CD4-positive, alpha-beta T cell (primary cell): ENCODE measurements around the gene PDE3B. TPM values are rescaled to one million over a fixed set of nuclear protein-coding genes. Genes with fewer than 3 reads are reported as not detected.

Experiments
- ATAC-seq: fragments of 200-7000 bp; cut with Tn5 transposase; one replicate; pipeline ENCODE4 v1.10.0; 2022; ENCODE audit warnings: mild to moderate bottlenecking; ENCODE audit not compliant: poor library complexity
- CTCF ChIA-PET: fragments of 350-600 bp; sonication (Branson Sonifier 250); formaldehyde crosslinking; loops from one replicate; lab custom pipeline; 2021; ENCODE audit warnings: antibody characterized with exemption, inconsistent platforms; lab: Charles Lee
- POLR2A ChIA-PET: fragments of 350-600 bp; sonication (Branson Sonifier 250); formaldehyde crosslinking; loops from one replicate; lab custom pipeline; 2021; ENCODE audit warnings: antibody characterized with exemption, inconsistent platforms; lab: Charles Lee
- DNase-seq, 14 experiments: peaks; one replicate each; pipeline ENCODE4 v3.0.0-alpha.2; 2013 to 2020; ENCODE audit warnings: mixed read lengths in 2 of 14
- H3K27ac ChIP-seq, 2 donors: one replicate each; pipeline versions ENCODE4 v1.5.1 to v1.7.0; 2013; ENCODE audit warnings: low read length in 2 of 2, low read depth in 1 of 2, mild to moderate bottlenecking in 1 of 2
- H3K27me3 ChIP-seq, 2 experiments: 1 replicate in 1 of 2; 2 replicates in 1 of 2; pipeline versions ENCODE4 v1.6.1 to v1.7.0; 2013; ENCODE audit warnings: low read length in 2 of 2, control low read depth in 1 of 2, mild to moderate bottlenecking in 1 of 2, moderate library complexity in 1 of 2; ENCODE audit not compliant: insufficient read depth in 2 of 2, control insufficient read depth in 1 of 2
- H3K36me3 ChIP-seq: one replicate; pipeline ENCODE4 v1.6.1; 2013; ENCODE audit warnings: low read length, control low read depth; ENCODE audit not compliant: insufficient read depth
- H3K4me1 ChIP-seq: one replicate; pipeline ENCODE4 v1.6.1; 2013; ENCODE audit warnings: low read length, control low read depth; ENCODE audit not compliant: insufficient read depth
- H3K4me3 ChIP-seq: one replicate; pipeline ENCODE4 v1.5.1; 2013; ENCODE audit warnings: mild to moderate bottlenecking, low read length, moderate library complexity
- H3K9me3 ChIP-seq, 2 experiments: 1 replicate in 1 of 2; 2 replicates in 1 of 2; pipeline versions ENCODE4 v1.6.1 to v1.7.0; 2013; ENCODE audit warnings: low read length in 2 of 2, mild to moderate bottlenecking in 2 of 2, control low read depth in 1 of 2, moderate library complexity in 1 of 2; ENCODE audit not compliant: control insufficient read depth in 1 of 2, insufficient read depth in 1 of 2
- H3K27ac Mint-ChIP-seq: one replicate; pipeline ENCODE4 v1.8.0; 2020; ENCODE audit warnings: mixed read lengths
- H3K27me3 Mint-ChIP-seq: one replicate; pipeline ENCODE4 v1.8.0; 2021; ENCODE audit warnings: mixed read lengths
- H3K36me3 Mint-ChIP-seq: one replicate; pipeline ENCODE4 v1.8.0; 2021; ENCODE audit warnings: low read depth, mixed read lengths
- H3K4me1 Mint-ChIP-seq: one replicate; pipeline ENCODE4 v1.8.0; 2021; ENCODE audit warnings: low read depth, mixed read lengths
- H3K4me3 Mint-ChIP-seq: one replicate; pipeline ENCODE4 v1.8.0; 2020; ENCODE audit warnings: mild to moderate bottlenecking, mixed read lengths
- H3K9me3 Mint-ChIP-seq: one replicate; pipeline ENCODE4 v1.8.0; 2020; ENCODE audit warnings: mixed read lengths
- intact Hi-C, 2 experiments: fragments of 100-400 bp; cut with DNase I in 1 of 2; cut with micrococcal nuclease in 1 of 2; formaldehyde crosslinking; loops; one replicate each; pipeline versions ENCODE4 v1.15.1 to v1.9.0; 2023 to 2025; cut with DNase I, micrococcal nuclease
- total RNA-seq, 174 experiments: library from RNA in 2 of 174; stranded (reverse) in 2 of 174; gene quantifications; one replicate each; pipeline ENCODE4 v1.2.3 and lab custom pipeline; 2021 to 2026
- TF ChIP-seq, protein P1 (sequence below): fragments of 200-600 bp; IDR thresholded peaks from one replicate; pipeline ENCODE4 v1.8.0; 2022; ENCODE audit warnings: antibody characterized with exemption, mild to moderate bottlenecking

Gene PDE3B
- total RNA-seq, 2 experiments from 2014 or later = 103 to 106 TPM

GRCh38 chr11:14894657-14895598, 251.3 kb downstream of the PDE3B start:
- Mint-ChIP-seq H3K4me1 (peaks cover 9% of the 10 kb centered on the region), H3K9me3 (no peaks in the 10 kb centered on the region), H3K36me3 (peaks cover 8% of the 10 kb centered on the region), H3K27ac (no peak overlapping the region), H3K27me3 (no peaks in the 10 kb centered on the region), H3K4me3 (no peak overlapping the region)
- Histone ChIP-seq H3K27ac (no peak overlapping the region), H3K27me3 (no peaks in the 10 kb centered on the region), H3K4me1 (peaks cover 27% of the 10 kb centered on the region), H3K4me3 (no peak overlapping the region), H3K9me3 (no peaks in the 10 kb centered on the region), H3K36me3 (no peaks in the 10 kb centered on the region)
- TF ChIP-seq, protein P1, sequence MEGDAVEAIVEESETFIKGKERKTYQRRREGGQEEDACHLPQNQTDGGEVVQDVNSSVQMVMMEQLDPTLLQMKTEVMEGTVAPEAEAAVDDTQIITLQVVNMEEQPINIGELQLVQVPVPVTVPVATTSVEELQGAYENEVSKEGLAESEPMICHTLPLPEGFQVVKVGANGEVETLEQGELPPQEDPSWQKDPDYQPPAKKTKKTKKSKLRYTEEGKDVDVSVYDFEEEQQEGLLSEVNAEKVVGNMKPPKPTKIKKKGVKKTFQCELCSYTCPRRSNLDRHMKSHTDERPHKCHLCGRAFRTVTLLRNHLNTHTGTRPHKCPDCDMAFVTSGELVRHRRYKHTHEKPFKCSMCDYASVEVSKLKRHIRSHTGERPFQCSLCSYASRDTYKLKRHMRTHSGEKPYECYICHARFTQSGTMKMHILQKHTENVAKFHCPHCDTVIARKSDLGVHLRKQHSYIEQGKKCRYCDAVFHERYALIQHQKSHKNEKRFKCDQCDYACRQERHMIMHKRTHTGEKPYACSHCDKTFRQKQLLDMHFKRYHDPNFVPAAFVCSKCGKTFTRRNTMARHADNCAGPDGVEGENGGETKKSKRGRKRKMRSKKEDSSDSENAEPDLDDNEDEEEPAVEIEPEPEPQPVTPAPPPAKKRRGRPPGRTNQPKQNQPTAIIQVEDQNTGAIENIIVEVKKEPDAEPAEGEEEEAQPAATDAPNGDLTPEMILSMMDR = no peak
- intact Hi-C loops = loop anchor here (5.0 to 10.0 kb wide), 7 partner anchors 128 to 1430 kb away; partner anchors contain the start of genes BTBD10 (in 1 of the 2) and RRAS2 (in 1 of the 2)
- ChIA-PET CTCF (interaction anchor here (5.6 kb wide), 1 partner anchor 12 kb away, joined by 73 read pairs; no protein-coding TSS in a partner anchor), POLR2A (no interaction called here)
- ATAC-seq (no peak), DNase-seq (peak in 2 of 14 experiments; percentile 43 to 49)

DNA sequence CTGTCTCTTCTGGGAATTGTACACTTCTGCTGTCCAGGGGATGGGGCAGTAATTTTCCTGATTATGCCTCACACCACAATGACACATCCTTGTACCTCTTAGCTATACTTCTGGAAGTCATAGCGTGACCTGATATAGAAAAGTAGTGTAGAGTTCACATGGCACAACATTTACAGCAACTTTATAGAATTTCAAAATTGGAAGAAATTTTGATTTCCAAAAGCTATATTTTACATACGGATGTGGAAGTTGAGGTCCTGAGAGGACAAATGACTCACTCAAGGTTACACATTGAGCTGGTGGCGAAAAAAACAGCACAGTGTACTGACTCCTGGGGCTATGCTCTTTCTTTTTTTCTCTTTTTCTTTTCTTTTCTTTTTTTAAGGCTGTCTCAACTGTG, 254.8 kb downstream of the PDE3B start:
- ChIA-PET POLR2A (no interaction called here), CTCF (interaction anchor here (0.7 to 1.2 kb wide), 2 partner anchors 10 to 243 kb away, joined by 3 to 4 read pairs; no protein-coding TSS in a partner anchor)
- Mint-ChIP-seq H3K36me3 (no peaks in the 10 kb centered on the region), H3K27me3 (no peaks in the 10 kb centered on the region), H3K4me1 (no peaks in the 10 kb centered on the region), H3K27ac (no peak overlapping the region), H3K4me3 (no peak overlapping the region), H3K9me3 (no peaks in the 10 kb centered on the region)
- no peaks in the 10 kb centered on the region for H3K9me3 ChIP-seq
- no peak for ATAC-seq
- no peak overlapping the region for H3K4me3 ChIP-seq
- TF ChIP-seq, protein P1 = no peak
- H3K27ac ChIP-seq = no peak overlapping the region
- intact Hi-C loops = loop anchor here in 1 of 2 experiments (10.0 kb wide), 3 partner anchors 544 to 1434 kb away; partner anchors contain the start of genes BTBD10 and RRAS2
- H3K4me1 ChIP-seq = peaks cover 4% of the 10 kb centered on the region
- no peak for DNase-seq
- no peaks in the 10 kb centered on the region for H3K36me3 ChIP-seq
- no peaks in the 10 kb centered on the region for H3K27me3 ChIP-seq

DNA sequence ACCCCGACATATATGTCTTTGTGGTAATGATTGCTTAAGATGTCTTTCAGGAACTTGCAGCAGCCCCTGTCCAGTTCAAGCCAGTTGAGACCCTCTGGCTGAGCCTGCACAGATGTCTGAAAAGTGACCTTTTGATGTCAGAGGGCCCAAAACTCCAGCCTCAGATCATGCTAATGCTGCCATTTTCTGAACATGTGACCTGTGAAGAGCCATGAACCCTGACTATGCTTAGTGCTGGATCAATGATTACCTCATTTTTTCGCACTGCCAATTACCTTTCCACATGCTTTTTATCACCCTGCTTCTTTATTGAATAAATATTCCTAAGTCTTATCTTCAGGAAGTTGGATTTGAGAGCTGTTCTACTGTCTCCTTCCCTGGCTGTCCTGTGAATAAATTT, 255.3 kb downstream of the PDE3B start:
- Histone ChIP-seq H3K4me3 (no peak overlapping the region), H3K36me3 (no peaks in the 10 kb centered on the region), H3K4me1 (peaks cover 4% of the 10 kb centered on the region), H3K27me3 (no peaks in the 10 kb centered on the region), H3K27ac (no peak overlapping the region), H3K9me3 (no peaks in the 10 kb centered on the region)
- ATAC-seq (no peak), DNase-seq (no peak)
- ChIA-PET CTCF (interaction anchor here (0.7 to 1.2 kb wide), 2 partner anchors 9 to 244 kb away, joined by 3 to 4 read pairs; no protein-coding TSS in a partner anchor), POLR2A (no interaction called here)
- Mint-ChIP-seq H3K27ac (no peak overlapping the region), H3K9me3 (no peaks in the 10 kb centered on the region), H3K4me1 (peaks cover 3% of the 10 kb centered on the region), H3K4me3 (no peak overlapping the region), H3K36me3 (no peaks in the 10 kb centered on the region), H3K27me3 (no peaks in the 10 kb centered on the region)
- TF ChIP-seq, protein P1 = no peak
- intact Hi-C loops = loop anchor here in 1 of 2 experiments (10.0 kb wide), 3 partner anchors 544 to 1434 kb away; partner anchors contain the start of genes BTBD10 and RRAS2
